Endodermal cell (in vitro differentiated cells): ENCODE measurements around the gene FAM43A. TPM values are rescaled to one million over a fixed set of nuclear protein-coding genes. Genes with fewer than 3 reads are reported as not detected.

ENCODE experiments used
- DNase-seq: peaks from one replicate; pipeline ENCODE4 v3.0.0-alpha.2; 2017
- H3K27ac ChIP-seq: 2 replicates; pipeline ENCODE4 v1.5.1; 2013; ENCODE audit warnings: mild to moderate bottlenecking, low read depth, low read length, moderate library complexity
- H3K27me3 ChIP-seq: 2 replicates; pipeline ENCODE4 v1.6.1; 2013; ENCODE audit warnings: mild to moderate bottlenecking, low read length, moderate library complexity; ENCODE audit not compliant: insufficient read depth, control insufficient read depth, poor library complexity, severe bottlenecking
- H3K36me3 ChIP-seq: 2 replicates; pipeline ENCODE4 v1.7.0; 2013; ENCODE audit warnings: mild to moderate bottlenecking, low read length, moderate library complexity; ENCODE audit not compliant: control insufficient read depth, insufficient read depth
- H3K4me1 ChIP-seq: one replicate; pipeline ENCODE4 v1.7.0; 2013; ENCODE audit warnings: low read length; ENCODE audit not compliant: control insufficient read depth, insufficient read depth
- H3K4me3 ChIP-seq: 2 replicates; pipeline ENCODE4 v1.5.1; 2013; ENCODE audit warnings: mild to moderate bottlenecking, low read length, moderate library complexity
- H3K9ac ChIP-seq: 2 replicates; pipeline ENCODE4 v1.6.1; 2013; ENCODE audit warnings: mild to moderate bottlenecking, low read length, moderate library complexity; ENCODE audit not compliant: poor library complexity, severe bottlenecking; ENCODE audit errors: extremely low read depth
- H3K9me3 ChIP-seq: 2 replicates; pipeline ENCODE4 v1.6.1; 2013; ENCODE audit warnings: mild to moderate bottlenecking, low read length, moderate library complexity; ENCODE audit not compliant: control insufficient read depth
- H3K27ac Mint-ChIP-seq: 2 replicates; pipeline ENCODE4 v1.8.0; 2020; ENCODE audit warnings: mixed read lengths
- H3K27me3 Mint-ChIP-seq: 2 replicates; pipeline ENCODE4 v1.8.0; 2021; ENCODE audit warnings: mild to moderate bottlenecking, mixed read lengths; ENCODE audit not compliant: insufficient read depth
- H3K36me3 Mint-ChIP-seq: 2 replicates; pipeline ENCODE4 v1.8.0; 2020; ENCODE audit warnings: low read depth, mixed read lengths
- H3K4me1 Mint-ChIP-seq: 2 replicates; pipeline ENCODE4 v1.8.0; 2020; ENCODE audit warnings: mixed read lengths
- H3K4me3 Mint-ChIP-seq: 2 replicates; pipeline ENCODE4 v1.8.0; 2020; ENCODE audit warnings: mild to moderate bottlenecking, moderate library complexity, mixed read lengths
- H3K9me3 Mint-ChIP-seq: 2 replicates; pipeline ENCODE4 v1.8.0; 2020; ENCODE audit warnings: mild to moderate bottlenecking, mixed read lengths
- CTCF ChIP-seq: fragments of 200-600 bp; sonication (generic); conservative IDR thresholded peaks from 2 replicates; pipeline ENCODE4 v1.5.0; 2021; ENCODE audit warnings: antibody characterized with exemption, mild to moderate bottlenecking
- WGBS, 2 experiments: methylation state at CpG; one replicate each; pipeline versions ENCODE4 v1.1.5 to v1.1.7; 2013; ENCODE audit warnings: missing lambda C conversion rate in 2 of 2, mixed read lengths in 1 of 2; ENCODE audit not compliant: insufficient coverage in 1 of 2, insufficient read length in 1 of 2; 5-methylcytosine and 5-hydroxymethylcytosine counted together
- total RNA-seq, 2 donors: library from RNA; stranded (reverse); fragmentation: NEBNext Ultra II Directional in 1 of 2; extraction: Animal tissue kit (Norgen Biotek cat#: 25700) in 1 of 2; gene quantifications; 2 replicates in 1 of 2; 3 replicates in 1 of 2; pipeline ENCODE4 v1.2.1, GENCODE V29; 2021

Gene FAM43A
- total RNA-seq, 2 donors from 2014 or later: 0.58 to 4.4 TPM

GRCh38 chr3:194723846-194724618, 38.3 kb downstream of the FAM43A start:
- Mint-ChIP-seq H3K36me3 (no peaks in the 10 kb centered on the region), H3K4me1 (peaks cover 33% of the 10 kb centered on the region), H3K27ac (peak overlapping the region; percentile 12), H3K27me3 (no peaks in the 10 kb centered on the region), H3K9me3 (no peaks in the 10 kb centered on the region), H3K4me3 (no peak overlapping the region)
- Histone ChIP-seq H3K36me3 (no peaks in the 10 kb centered on the region), H3K9ac (no peak overlapping the region), H3K27ac (no peak overlapping the region), H3K27me3 (no peaks in the 10 kb centered on the region), H3K4me1 (peaks cover 3% of the 10 kb centered on the region), H3K4me3 (no peak overlapping the region), H3K9me3 (no peaks in the 10 kb centered on the region)
- no peak for TF ChIP-seq CTCF
- 84 to 85% methylated on average over 7 of the region's 7 CpGs for WGBS, 2 experiments
- peak; percentile 68 for DNase-seq

GRCh38 chr3:194725346-194725745, 39.7 kb downstream of the FAM43A start:
- H3K9ac ChIP-seq: no peak overlapping the region
- Mint-ChIP-seq H3K9me3 (no peaks in the 10 kb centered on the region), H3K27ac (peak overlapping the region; percentile 9), H3K4me3 (no peak overlapping the region), H3K4me1 (peaks cover 43% of the 10 kb centered on the region), H3K27me3 (no peaks in the 10 kb centered on the region), H3K36me3 (no peaks in the 10 kb centered on the region)
- H3K9me3 ChIP-seq: no peaks in the 10 kb centered on the region
- H3K4me3 ChIP-seq: no peak overlapping the region
- H3K4me1 ChIP-seq: peaks cover 3% of the 10 kb centered on the region
- H3K27ac ChIP-seq: no peak overlapping the region
- no peaks in the 10 kb centered on the region for H3K36me3 ChIP-seq
- WGBS, 2 experiments: 89 to 96% methylated on average over 5 of the region's 5 CpGs
- no peaks in the 10 kb centered on the region for H3K27me3 ChIP-seq
- no peak for TF ChIP-seq CTCF
- DNase-seq: no peak

- Mint-ChIP-seq H3K27ac (no peak overlapping the region), H3K4me1 (peaks cover 50% of the 10 kb centered on the region), H3K27me3 (peaks cover under 1% of the 10 kb centered on the region), H3K4me3 (no peak overlapping the region), H3K9me3 (no peaks in the 10 kb centered on the region), H3K36me3 (no peaks in the 10 kb centered on the region)
- no peak for TF ChIP-seq CTCF
- no peaks in the 10 kb centered on the region for H3K27me3 ChIP-seq
- WGBS, 2 experiments: 72 to 78% methylated on average over 5 to 11 of the region's 11 CpGs
- H3K9me3 ChIP-seq: no peaks in the 10 kb centered on the region
- no peak overlapping the region for H3K9ac ChIP-seq
- H3K27ac ChIP-seq: no peak overlapping the region
- H3K4me3 ChIP-seq: no peak overlapping the region
- H3K36me3 ChIP-seq: no peaks in the 10 kb centered on the region
- H3K4me1 ChIP-seq: peaks cover 3% of the 10 kb centered on the region
- DNase-seq: no peak
These were observed 41.9 kb downstream of the FAM43A start for GRCh38 chr3:194727435-194728128.
